Adrenal gland (tissue), 5 donors: Measurements from ENCODE around the gene ZDHHC14.

ENCODE experiments used
- POLR2A ChIP-seq, 2 donors: fragments of 450-650 bp; IDR thresholded peaks; one replicate each; pipeline ENCODE4 v1.6.1; 2017; ENCODE audit warnings: antibody characterized with exemption in 2 of 2, mild to moderate bottlenecking in 2 of 2, moderate library complexity in 1 of 2
- TF ChIP-seq, protein P1 (sequence below), 6 experiments: fragments of 450-650 bp in 4 of 6; fragments of 200-600 bp in 2 of 6; sonication (generic) in 1 of 6; IDR thresholded peaks; 1 replicate in 5 of 6; 2 replicates in 1 of 6; pipeline versions ENCODE4 v1.5.1 to v1.8.0; 2016 to 2021; ENCODE audit warnings: antibody characterized with exemption in 6 of 6, mild to moderate bottlenecking in 2 of 6, moderate library complexity in 1 of 6
- donor health status: DM: no; HTN: no; CAD: no.

DNA sequence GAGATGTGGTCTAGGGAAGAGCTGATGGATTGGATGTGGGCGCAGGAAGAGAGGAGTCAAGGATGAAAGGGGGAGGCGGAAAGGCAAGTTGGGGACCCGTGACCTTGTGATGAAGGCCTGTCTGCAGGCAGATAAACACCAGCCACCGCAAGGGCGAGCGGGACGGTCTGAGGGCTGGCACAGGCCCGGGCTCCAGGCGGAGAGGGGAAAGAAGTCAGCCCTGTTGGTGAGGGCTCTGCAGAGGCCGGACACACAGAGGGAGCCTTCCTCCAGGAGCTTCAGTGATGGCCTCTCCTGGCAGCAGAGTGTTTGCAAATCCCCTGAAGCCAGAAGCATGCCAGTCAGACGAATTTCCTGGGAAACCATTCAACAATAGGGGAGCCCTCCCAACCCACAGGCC is 112.2 kb downstream of the ZDHHC14 start:
- TF ChIP-seq POLR2A (IDR thresholded peaks at IDR 0.05), result no peak
- TF ChIP-seq, protein P1, sequence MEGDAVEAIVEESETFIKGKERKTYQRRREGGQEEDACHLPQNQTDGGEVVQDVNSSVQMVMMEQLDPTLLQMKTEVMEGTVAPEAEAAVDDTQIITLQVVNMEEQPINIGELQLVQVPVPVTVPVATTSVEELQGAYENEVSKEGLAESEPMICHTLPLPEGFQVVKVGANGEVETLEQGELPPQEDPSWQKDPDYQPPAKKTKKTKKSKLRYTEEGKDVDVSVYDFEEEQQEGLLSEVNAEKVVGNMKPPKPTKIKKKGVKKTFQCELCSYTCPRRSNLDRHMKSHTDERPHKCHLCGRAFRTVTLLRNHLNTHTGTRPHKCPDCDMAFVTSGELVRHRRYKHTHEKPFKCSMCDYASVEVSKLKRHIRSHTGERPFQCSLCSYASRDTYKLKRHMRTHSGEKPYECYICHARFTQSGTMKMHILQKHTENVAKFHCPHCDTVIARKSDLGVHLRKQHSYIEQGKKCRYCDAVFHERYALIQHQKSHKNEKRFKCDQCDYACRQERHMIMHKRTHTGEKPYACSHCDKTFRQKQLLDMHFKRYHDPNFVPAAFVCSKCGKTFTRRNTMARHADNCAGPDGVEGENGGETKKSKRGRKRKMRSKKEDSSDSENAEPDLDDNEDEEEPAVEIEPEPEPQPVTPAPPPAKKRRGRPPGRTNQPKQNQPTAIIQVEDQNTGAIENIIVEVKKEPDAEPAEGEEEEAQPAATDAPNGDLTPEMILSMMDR (IDR thresholded peaks at IDR 0.05), result no peak
